ENCODE data around the gene NRM.
"Not testable (repeated sequence)": the region's sequence is repeated elsewhere in the genome, so short reads cannot be mapped to it uniquely, and the experiment has no call there.

The NRM gene

DNA sequence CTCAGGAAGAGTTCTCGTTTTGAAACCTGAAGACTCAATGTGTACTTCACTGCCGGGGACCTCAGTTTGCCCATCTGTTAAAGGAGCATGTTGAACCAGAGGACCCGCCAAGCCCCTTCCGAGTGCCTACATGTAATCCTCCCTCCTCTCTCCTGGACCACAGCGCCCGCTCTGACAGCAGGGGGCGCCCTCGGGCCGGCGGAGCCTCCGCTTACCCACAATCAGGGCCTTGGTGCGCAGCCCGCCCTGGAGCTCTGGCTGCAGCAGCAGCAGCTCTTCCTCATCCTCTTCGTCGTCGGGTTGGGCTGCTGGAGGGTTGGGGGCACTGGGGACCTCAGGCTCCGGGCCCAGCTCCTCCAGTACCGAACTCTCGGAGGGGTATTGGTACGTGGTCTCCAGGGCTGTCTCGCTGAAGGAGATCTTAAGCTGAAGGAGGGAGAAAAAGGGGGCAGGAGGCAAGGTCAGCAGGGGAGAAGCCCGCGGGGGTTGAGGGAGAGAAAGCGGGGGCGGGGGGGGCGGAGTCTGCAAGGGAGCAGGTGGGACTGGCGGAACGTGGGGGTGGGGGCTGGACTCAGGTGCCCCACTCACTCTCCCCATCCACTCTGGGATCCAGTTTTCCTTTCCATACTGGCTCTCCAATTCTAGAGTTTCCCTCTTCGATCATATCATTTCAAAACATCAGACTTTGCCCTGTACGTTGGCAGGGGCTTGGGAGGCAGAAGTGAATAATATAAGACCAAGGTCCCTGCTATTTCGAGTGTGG lies 11.6 kb downstream of the NRM start:
- peak; percentile 63 for DNase-seq (ENCODE audit: extremely low spot score, insufficient read length, low read depth)
- peak; percentile 78 for FAIRE-seq

DNA sequence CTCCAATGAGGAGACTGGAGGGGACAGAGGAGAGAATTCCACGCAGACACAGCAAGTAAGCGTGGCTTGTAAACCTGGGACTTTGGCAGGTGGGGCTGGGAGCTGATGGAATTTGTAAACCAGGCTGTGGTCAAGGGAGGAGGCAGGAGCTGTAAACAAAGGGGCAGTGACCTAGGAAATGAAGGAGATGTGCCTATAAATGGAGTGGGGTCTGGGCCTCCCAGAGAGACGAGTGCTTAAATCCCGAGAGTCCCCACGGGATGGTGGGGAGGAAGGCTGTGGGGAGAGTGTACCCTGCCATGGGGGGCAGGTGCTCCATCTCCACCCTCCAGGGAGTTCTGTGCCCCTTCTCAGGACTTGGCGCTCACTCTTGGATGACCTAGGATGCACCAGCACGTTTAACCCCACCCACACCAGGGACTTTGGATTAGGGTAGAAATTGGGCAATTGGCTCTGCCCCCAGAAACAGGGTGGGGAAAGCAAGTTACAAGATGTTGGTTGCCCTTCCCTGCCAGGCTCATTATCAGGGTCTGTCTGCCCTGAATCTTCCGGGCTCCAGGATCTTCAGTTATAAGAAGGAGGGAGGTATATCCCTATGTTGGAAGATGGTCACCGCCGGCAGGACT lies 14.0 kb downstream of the NRM start:
- no peak for FAIRE-seq
- DNase-seq (ENCODE audit: extremely low spot score, insufficient read length, low read depth): no peak

DNA sequence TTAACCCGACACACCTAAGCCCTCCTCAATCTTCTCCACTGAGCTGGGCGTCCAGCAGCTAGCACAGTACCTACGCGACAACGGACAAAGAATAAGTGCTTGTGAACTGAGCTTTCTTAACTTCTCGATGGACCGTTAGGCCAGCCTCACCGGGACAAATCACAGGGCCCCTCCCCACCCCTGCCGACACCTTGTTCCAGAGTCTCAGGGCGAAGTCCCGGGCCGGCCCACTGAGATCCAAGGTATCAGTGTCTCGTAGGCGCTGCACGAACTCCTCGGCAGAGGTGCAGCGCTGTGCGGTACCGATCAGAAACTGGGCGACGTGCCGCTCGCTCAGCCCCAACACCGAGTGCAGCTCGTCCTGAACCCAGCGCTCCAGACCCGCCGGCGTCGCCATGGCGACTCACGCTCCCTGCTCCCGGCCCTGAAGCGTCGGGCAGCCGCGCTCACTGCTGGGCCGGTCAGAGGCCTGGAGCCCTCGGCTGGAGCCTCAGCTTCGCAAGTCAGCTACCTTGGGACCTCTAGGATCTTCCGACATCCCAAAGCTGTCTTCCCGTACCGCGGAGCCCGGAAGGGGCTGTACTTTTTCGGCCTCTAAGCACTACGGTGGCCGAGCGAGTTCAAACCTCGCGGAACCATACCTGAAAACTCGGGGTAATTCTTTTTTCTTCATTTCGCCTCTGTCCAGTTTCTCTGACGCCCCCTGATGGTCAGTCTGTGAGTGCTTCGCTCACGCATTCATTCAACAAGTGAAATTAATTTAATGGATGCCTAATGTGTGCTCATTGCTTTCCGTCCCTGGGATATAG lies 18.1 kb downstream of the NRM start, which contains the start of gene DHX16:
TSS of gene DHX16 (minus strand) at position 562 of the 809 bp plus-strand sequence. CDS start at position 397, 165 bp downstream.
- peak; percentile 96 for FAIRE-seq
- peak; percentile 79 for DNase-seq (ENCODE audit: extremely low spot score, insufficient read length, low read depth)

DNA sequence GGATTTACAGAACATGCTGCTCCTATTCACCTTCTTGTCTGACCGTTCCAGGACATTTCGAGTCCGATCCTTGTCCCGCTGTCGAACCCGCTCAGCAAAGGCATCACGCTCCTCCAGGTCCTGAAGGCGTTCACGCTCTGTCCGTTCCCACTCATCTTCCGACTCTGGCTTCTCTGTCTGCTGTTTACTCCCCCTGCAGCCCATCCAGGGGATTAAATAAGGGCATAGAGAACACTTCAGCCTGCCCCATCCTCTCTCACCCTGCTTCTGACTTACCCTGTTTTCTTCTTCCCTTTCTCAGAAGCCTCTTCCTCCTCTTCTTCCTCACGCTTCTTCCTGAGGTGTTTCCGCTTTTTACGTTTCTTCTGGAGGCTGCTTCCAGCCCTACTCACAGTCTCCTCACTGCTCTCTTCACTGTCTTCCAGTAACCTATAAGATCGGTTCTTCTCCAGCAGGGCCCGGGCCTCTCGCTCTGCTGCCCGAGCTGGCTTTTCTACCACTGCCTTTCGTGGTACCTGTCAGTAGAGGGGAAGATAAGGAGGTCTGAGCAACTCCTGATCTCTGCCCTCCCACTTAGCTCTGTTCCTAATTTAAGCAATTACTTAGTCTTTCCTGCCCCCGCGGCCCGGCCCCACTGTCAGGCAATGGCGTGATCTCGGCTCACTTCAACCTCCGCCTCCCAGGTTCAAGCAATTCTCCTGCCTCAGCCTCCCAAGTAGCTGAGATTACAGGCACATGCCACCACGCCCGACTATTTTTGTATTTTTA lies 19.8 kb downstream of the NRM start:
- no peak for DNase-seq (ENCODE audit: extremely low spot score, insufficient read length, low read depth)
- FAIRE-seq: no peak

DNA sequence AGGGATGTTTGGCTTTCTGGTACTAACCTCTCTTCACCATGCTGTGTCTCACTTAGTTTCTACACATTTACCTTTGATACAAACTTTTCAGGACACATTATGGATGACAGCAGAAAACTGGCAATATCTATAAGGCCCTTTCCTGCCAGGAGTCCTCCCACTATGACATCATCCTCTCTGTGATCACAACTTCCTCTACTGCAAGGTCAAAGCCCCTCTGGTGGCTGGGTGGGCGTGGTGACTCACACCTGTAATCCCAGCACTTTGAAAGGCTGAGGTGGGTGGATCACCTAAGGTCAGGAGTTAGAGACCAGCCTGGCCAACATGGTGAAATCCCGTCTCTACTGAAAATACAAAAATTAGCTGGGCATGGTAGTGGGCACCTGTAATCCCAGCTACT lies 24.5 kb downstream of the NRM start:
- DNase-seq (ENCODE audit: extremely low spot score, insufficient read length, low read depth): not testable (repeated sequence)

DNA sequence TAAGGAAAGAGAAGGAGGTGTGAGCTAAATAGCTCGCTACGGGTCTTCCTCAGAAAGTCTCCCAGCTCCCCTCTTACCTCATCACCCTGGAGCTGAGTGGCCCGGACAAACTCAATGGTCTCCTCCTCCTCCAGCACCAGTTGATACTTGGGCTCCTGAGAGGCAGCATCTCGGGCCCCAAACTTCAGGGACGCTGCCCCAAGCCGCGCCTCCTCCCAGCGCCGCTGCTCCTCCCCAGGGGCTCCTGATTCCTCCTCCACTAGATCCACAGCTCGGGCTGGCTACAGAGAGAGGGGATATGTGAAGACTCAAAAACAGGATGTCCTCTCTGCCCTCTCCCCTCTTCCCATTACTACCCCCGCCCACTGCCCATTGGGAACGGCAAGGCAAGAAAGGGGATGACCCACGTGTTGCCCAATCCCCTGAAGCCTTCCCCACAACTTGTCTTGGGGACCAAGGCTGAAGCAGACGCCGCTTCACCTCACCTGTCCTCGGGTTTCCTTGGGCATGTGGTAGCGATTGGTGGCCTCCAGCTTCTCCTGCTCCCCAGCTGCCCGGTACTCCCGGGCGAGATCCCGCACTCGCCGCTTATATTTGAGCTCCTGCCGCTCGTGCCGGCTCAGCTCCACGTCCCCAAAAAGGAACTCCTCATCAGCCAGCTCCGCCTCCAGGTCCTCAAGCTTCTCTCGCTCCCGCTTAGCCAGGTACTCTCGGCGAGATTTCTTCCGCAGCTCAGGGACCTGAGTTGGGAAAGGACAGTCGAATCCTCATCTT lies 25.6 kb downstream of the NRM start:
- FAIRE-seq (no peak), DNase-seq (ENCODE audit: extremely low spot score, insufficient read length, low read depth) (no peak)

More for the DNA sequence above, 24.5 kb downstream of the NRM start:
- FAIRE-seq: not testable (repeated sequence)

DNA sequence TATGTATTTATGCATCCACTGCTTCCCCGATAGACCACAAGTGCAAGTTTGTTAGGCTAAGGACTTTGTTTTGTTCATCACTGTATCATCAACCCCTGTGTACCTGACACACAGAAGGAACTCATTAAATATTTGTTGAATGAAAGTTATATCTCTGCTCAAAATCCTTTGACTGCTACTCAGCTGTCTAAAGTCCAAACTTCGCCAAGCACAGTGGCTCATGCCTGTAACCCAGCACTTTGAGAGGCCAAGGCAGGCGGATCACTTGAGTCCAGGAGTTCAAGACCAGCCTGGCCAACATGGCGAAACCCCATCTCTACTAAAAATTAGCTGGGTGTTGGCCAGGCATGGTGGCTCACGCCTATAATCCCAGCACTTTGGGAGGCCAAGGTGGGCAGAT lies 32.9 kb downstream of the NRM start:
- not testable (repeated sequence) for FAIRE-seq

DNA sequence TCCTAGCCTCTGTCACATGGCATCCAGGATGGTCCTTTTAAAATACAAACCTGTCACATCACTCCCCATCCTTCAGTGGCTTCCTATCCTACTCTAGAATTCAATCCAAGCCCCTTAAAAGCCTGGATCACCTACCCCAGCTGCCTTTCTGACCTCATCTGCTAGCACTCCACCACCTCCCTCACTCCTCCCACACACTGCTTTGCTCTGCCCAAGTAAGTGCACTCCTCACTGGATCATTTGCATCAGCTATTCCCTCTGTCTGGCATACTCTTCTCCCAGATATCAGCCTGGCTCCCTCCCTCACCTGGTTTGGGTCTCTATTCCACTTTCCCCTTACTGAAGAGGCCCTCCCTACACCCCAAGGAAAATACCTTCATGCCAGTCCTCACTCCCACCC lies 33.3 kb downstream of the NRM start:
- DNase-seq (ENCODE audit: extremely low spot score, insufficient read length, low read depth): no peak
- FAIRE-seq: no peak

More for the DNA sequence above, 32.9 kb downstream of the NRM start:
- not testable (repeated sequence) for DNase-seq (ENCODE audit: extremely low spot score, insufficient read length, low read depth)

DNA sequence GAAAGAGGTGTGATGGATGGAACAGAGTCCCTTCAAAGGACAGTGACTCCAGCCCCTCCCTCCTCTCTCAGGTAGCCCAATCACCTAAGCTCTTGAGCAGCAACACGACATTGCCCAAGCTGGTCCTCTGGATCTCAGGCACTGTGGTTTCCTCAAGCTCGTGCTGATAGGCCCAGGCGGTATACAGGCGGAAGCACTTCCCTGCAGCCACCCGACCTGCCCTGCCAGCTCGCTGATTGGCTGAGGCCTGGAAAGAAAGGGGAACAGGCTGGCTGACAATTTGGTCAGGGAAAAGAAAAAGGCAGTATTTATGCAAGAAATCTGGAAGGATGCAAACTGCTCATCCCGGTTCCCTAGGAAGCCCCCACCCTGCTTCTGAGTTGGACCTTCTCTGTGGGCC lies 34.3 kb downstream of the NRM start:
- no peak for FAIRE-seq
- DNase-seq (ENCODE audit: extremely low spot score, insufficient read length, low read depth): no peak

DNA sequence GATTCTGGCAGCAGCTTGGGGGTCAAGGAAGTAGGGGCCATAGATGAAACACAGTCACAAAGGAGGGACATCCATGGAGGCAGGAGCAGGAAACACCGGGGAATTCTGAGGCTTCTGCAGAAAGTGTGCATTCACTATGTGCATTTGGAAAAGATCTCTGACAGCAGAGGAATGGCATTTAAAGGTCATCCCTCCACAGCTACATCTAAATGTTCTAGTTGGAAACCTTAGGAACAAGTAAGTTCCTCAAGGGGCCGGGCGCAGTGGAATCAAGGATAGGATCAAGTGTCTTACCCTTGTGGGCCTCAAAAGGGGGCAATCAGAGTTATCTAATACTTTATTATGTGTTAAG lies 35.1 kb downstream of the NRM start:
- DNase-seq (ENCODE audit: extremely low spot score, insufficient read length, low read depth): no peak
- FAIRE-seq: no peak

DNA sequence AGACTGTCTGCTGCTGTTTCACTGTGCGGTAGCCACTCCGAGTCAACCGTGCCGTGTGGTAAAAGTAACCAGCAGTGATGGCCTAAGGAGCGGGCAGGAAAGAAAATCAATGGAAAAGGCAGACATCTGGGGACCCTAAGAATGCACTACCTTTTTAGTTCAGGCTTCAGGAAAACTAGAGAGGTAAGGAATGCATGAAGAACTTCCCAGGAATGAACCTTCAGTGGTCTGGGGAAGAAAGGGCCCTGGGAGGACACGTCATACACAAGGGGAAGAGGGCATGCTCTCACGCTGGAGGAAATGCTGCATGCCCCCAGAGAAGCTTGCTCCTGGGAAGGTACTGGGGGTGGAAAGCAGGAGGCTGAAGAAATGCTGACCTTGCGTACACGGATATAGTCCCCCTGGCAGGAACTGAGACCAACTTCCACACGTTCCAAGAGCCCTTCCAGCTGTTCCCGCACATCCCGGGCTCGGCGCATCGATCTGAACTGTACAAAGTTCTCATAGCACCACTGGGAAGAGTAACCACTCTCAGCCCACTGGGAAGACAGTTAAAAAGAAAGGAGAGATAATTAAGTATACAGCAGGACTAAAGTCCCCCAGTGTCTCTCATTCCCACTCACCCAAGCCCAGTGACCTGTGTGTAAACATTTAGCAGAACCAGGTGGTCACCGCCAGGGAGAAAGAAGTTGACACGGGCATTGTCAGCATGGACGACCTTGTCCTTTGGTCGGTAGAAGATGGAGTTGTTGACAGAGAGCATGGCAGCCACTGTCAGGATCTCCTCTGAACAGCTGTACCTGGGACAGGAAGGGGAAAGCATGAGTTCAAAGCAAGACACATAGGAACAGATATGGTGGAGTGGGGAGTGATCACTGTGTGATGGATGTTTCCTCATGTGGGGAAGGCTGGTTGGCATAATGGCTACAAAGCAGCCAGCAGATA lies 35.7 kb downstream of the NRM start:
- DNase-seq (ENCODE audit: extremely low spot score, insufficient read length, low read depth) (no peak), FAIRE-seq (no peak)

DNA sequence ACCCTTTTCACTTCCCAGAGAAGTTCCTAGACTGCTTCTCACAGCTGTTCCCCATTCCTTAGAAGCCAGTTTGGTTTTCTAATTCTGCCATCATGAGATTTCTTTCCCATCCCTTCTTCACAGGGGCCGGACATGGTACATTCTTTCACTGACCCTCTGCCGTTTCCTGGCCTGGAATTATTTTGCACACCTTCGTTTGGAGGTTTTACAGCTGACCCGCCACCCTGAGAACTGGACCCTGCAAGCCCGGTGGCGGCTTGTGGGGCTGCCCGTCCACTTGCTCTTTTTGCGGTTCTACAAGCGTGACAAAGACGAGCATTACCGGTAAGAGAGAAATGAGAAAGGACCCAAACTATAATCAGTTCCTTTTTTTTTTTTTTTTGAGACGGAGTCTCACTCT lies 39.6 kb downstream of the NRM start:
- DNase-seq (ENCODE audit: extremely low spot score, insufficient read length, low read depth): no peak
- FAIRE-seq: no peak

DNA sequence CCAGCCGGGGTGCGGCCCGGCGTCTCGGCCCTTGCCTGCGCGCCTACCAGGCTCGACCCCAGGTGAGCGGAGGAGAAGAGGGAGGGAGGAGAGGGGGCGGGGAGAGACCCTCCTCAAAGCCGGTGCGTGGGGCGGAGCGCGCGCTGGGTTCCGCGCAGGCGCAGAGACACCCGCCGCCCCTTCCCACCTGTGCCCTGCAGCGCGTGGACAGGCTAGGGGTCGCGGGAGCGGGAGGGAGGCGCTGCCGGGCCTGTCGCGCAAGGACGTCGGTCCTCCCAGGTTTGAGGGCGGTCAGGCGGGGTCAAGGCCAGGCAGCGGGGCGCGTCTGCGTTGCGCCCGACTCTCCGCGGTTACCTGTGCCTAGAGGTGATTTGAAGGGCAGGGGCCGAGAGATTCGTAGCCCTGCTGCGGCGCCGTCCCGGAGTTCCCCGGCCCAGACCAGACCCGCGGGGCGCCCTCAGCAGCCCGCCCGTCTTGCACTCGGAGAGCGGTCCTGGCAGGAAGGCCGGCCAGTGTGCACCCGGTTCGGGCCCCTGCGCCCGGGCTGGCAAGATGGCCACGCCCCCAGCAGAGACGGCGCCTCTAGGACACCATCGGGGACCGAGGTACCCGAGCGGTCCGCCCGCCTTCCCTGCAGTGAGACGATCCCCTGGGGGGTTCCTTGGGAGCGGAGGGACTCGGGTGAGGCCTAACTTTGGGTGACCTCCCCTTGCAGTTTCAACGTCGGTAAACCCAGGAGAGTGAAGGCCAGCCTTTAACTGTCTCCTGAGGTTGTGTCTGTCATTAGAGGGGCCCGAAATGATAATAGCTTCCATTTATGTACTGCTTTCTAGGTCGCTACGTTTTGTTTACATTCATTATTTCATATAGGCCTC lies 43.3 kb downstream of the NRM start:
- FAIRE-seq: peak; percentile 56

DNA sequence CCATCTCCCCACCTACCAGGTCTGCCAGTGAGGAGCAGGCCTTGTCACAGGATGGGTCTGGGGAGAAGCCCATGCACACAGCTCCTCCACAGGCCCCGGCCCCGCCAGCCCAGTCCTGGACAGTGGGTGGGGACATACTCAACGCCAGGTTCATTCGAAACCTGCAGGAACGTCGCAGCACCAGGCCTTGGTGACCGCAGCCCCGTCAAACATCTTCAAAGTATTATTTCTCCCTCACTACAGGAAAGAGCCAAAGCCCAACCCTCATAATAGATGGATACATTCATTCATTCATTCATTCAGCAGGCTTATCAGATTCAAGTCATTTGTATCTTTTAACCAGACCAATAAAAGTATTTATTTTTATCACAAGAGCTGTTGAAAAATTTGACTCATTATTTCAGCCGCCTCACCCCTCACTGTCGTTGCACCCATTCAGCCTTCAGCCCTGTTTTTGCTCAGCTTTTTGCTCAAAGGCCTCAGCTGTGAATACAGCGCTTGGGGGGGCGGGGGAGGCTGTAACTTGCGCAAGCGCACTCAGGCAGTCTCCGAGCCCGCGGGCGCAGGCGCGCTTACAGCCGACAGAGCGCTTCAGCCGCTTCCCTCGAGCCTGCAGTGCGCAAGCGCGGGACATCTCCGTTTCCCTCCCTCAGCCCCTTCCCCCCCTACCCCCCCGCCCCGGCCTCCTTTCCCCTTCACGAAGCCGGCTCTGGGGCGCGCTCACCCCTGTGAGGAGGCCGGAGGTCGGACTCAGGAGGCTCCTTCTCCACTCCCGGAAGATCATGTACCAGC lies 44.1 kb downstream of the NRM start, which contains the start of gene C6orf136:
TSS of gene C6orf136 (plus strand) at position 684 of the 792 bp plus-strand sequence. CDS start at position 783, 99 bp downstream.
- peak; percentile 97 for DNase-seq (ENCODE audit: extremely low spot score, insufficient read length, low read depth)
- peak; percentile 66 for FAIRE-seq

More for the DNA sequence above, 43.3 kb downstream of the NRM start:
- DNase-seq (ENCODE audit: extremely low spot score, insufficient read length, low read depth): peak; percentile 61

DNA sequence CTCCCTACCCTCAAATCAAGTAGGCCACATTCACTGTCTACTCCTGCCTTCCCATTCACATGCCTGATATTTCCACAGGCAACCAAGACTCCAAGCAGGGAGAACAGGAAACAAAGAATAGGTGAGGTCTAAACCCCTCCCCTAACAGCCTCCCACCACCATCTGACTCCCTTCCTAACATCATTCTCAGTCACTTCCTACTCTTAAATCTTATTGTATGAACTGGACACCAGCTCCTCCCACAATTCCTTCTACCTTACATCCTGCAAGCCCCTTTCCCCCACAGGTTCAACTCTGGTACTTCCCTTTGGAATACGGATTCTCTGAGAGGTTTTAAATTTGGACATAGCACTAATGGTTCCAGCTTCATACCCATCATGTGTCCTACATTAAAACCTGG lies 44.8 kb downstream of the NRM start:
- DNase-seq (ENCODE audit: extremely low spot score, insufficient read length, low read depth) (no peak), FAIRE-seq (no peak)

DNA sequence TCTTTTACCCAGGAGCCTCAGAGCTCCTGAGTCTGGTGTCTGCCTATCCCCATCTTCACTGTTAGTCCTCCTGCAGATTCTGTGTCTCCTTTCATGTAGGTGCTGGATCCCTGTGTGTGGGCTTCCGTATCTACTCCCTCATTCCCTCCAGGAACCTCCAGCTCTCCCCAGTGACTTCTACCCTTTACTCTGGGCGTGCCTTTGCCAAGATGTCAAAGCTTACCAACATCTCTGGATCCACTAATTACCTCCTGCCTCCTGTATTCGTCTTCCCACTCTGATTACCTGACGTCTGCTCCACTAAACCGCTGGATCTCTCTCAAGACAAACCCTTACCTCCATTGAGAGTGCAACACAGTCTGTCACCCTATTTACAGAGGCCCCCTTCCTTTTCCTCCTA lies 46.0 kb downstream of the NRM start:
- DNase-seq (ENCODE audit: extremely low spot score, insufficient read length, low read depth) (no peak), FAIRE-seq (no peak)
